ENCODE data around the gene CD320. TPM values are rescaled to one million over a fixed set of nuclear protein-coding genes. Genes with fewer than 3 reads are reported as not detected.

The CD320 gene
- total and polyA plus RNA-seq, 2 of the 8 experiments (the other 6 are each of a cell fraction or from before 2014, with no cell fraction given), result 80.4 to 157 TPM

- TF ChIP-seq TBP (IDR thresholded peaks at IDR 0.05; ENCODE audit: low read depth, low read length), result peak; percentile 20; the same call in 1 of the 2 replicates
Measured at GRCh38 chr19:8342684-8343482, 34.7 kb upstream of the CD320 start, which contains the start of gene KANK3 (continued).

All from H1 (cell line).